Heart left ventricle (tissue), 16 donors: ENCODE results near the gene THSD4. TPM values are rescaled to one million over a fixed set of nuclear protein-coding genes. Genes with fewer than 3 reads are reported as not detected.

Experiments used
- ATAC-seq, 4 donors: fragments of 200-7000 bp; cut with Tn5 transposase; one replicate each; pipeline ENCODE4 v1.9.1; 2020 to 2022; ENCODE audit warnings: moderate library complexity in 4 of 4, mild to moderate bottlenecking in 3 of 4, moderate number of reproducible peaks in 1 of 4
- DNase-seq, 5 donors: peaks; one replicate each; pipeline ENCODE4 v3.0.0-alpha.2; 2020
- H3K27ac ChIP-seq, 12 donors: fragments of 200-600 bp; sonication (generic) in 4 of 12; one replicate each; pipeline versions ENCODE4 v1.5.0 to v1.8.0; 2016 to 2022; ENCODE audit warnings: mild to moderate bottlenecking in 2 of 12
- H3K27me3 ChIP-seq, 9 donors: fragments of 200-600 bp; sonication (generic) in 2 of 9; one replicate each; pipeline versions ENCODE4 v1.5.1 to v1.8.0; 2016 to 2022; ENCODE audit warnings: mild to moderate bottlenecking in 3 of 9
- H3K36me3 ChIP-seq, 9 donors: fragments of 200-600 bp; sonication (generic) in 2 of 9; one replicate each; pipeline versions ENCODE4 v1.5.0 to v1.8.0; 2018 to 2022; ENCODE audit warnings: mild to moderate bottlenecking in 2 of 9
- H3K4me1 ChIP-seq, 12 donors: fragments of 200-600 bp; sonication (generic) in 4 of 12; one replicate each; pipeline versions ENCODE4 v1.5.0 to v1.8.0; 2016 to 2022; ENCODE audit warnings: mild to moderate bottlenecking in 3 of 12
- H3K4me3 ChIP-seq, 12 donors: fragments of 200-600 bp; sonication (generic) in 4 of 12; one replicate each; pipeline versions ENCODE4 v1.5.0 to v1.8.0; 2017 to 2022; ENCODE audit warnings: mild to moderate bottlenecking in 9 of 12, moderate library complexity in 4 of 12
- H3K9me3 ChIP-seq, 12 donors: fragments of 200-600 bp; sonication (generic) in 4 of 12; one replicate each; pipeline versions ENCODE4 v1.5.0 to v1.8.0; 2016 to 2022; ENCODE audit warnings: mild to moderate bottlenecking in 1 of 12
- POLR2A ChIP-seq, 2 donors: fragments of 450-650 bp; IDR thresholded peaks; one replicate each; pipeline ENCODE4 v1.6.1; 2017; ENCODE audit warnings: antibody characterized with exemption in 2 of 2, mild to moderate bottlenecking in 2 of 2, moderate library complexity in 2 of 2
- WGBS, 4 donors: extraction: QIAGEN DNeasy Blood & Tissue Kit in 2 of 4; methylation state at CpG; one replicate each; pipeline versions ENCODE4 v1.1.5 to v1.1.7; 2013 to 2018; 5-methylcytosine and 5-hydroxymethylcytosine counted together
- intact Hi-C, 10 donors: fragments of 100-400 bp; cut with DNase I; formaldehyde crosslinking; loops; one replicate each; pipeline versions ENCODE4 v1.11.1 to v1.14.2; 2022
- polyA plus RNA-seq, 2 donors: library from polyadenylated mRNA; stranded (reverse); fragments of 200-250 nt; gene quantifications; one replicate each; pipeline ENCODE4 v1.2.3, GENCODE V29; 2013
- total RNA-seq, 9 donors: library from RNA; depleted of rRNA in 2 of 9; stranded (reverse); fragments of >200 nt in 2 of 9; fragmentation: NEBNext Ultra II Directional in 3 of 9; extraction: Animal tissue kit (Norgen Biotek cat#: 25700) in 3 of 9; gene quantifications; one replicate each; pipeline versions ENCODE4 v1.1.0 to v1.2.4, GENCODE V29; 2016 to 2023
- TF ChIP-seq, protein P1 (sequence below), 12 donors: fragments of 200-600 bp; sonication (generic) in 4 of 12; IDR thresholded peaks; one replicate each; pipeline versions ENCODE4 v1.5.0 to v1.8.0; 2018 to 2022; ENCODE audit warnings: antibody characterized with exemption in 12 of 12, mild to moderate bottlenecking in 5 of 12
- donor health status: ischemic (EF 13 %, LVEDD 7.1; RV severe dilation, severe dysfunction).
- donor health status: healthy with polysubstance abuse.
- donor health status: DM: no; HTN: yes; CAD: no.
- donor health status: DM: no; HTN: no; CAD: no.
- donor health status: ischemic (EF 25% LVEDD 6.9; RV normal size, moderate dysfunction).
- donor health status: ischemic (EF 25% LVEDD 5.7; RV mildly dilated, moderate dysfunction).
- donor health status: healthy.
- donor health status: DM: yes; HTN: yes; CAD: no.
- donor health status: ischemic (EF 35%, LVEDD 5.7; RV mildly dilated, moderate dysfunction).
- donor health status: nonischemic (EF 11% LVEDD 7.7; RV severe dilation, severe dysfunction).
- donor health status: DM: yes; HTN: yes; CAD: no.
- donor health status: PGD.
- donor health status: ischemic (EF 29% LVEDD 5.4; RV normal size, mild dysfunction).
- donor health status: nonischemic (EF 23%, LVEDD 6.1; RV moderate dilation, normal function).

THSD4 gene
- total and polyA plus RNA-seq, 11 donors, result 32.6 to 206 (median 93.2) TPM

DNA sequence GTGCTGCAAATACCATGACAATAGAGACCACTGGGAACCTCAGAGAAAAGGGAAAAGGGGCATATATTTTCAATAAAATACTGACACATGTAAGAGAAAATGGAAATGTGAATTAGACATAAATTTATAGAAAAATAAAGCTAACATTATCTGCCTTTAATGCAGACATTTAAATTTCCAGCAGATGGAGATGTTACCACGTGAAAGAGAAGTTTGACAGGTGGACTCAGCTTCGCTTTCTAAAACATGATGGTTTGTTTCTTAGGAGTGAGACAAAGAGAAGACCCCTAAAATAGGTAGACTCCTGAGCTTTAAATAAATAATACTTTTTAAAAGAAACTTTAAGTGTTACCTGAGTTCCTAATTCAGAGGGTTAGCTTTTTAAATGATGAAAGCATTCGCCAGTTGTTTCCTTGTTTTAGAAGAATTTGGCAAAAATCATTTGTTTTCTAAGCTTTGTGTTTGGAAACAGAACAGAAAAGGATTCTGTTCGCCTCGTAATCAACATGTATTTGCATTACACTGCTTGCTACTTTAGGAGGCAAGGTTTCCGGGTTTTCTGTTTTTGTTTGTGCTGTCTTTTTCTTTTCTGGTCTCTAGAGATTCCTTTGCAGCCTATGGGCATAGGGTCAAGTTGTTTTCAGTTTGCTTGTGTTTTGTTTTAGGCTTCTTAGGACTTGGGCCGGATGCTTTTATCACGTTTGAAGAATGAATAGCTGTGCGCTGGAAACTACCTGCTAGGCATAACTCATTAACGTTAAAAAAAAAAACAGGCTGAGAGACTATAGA, 271.4 kb downstream of the THSD4 start:
- Histone ChIP-seq H3K4me3 (no peak overlapping the region), H3K4me1 (peaks cover 0 to 51% (median 14%) of the 10 kb centered on the region in 12 donors), H3K27ac (peak overlapping the region in 3 of 12 donors; percentile 5 to 33 (median 9)), H3K27me3 (no peaks in the 10 kb centered on the region), H3K9me3 (no peaks in the 10 kb centered on the region), H3K36me3 (no peaks in the 10 kb centered on the region)
- no peak for TF ChIP-seq POLR2A (IDR thresholded peaks at IDR 0.05)
- TF ChIP-seq, protein P1, sequence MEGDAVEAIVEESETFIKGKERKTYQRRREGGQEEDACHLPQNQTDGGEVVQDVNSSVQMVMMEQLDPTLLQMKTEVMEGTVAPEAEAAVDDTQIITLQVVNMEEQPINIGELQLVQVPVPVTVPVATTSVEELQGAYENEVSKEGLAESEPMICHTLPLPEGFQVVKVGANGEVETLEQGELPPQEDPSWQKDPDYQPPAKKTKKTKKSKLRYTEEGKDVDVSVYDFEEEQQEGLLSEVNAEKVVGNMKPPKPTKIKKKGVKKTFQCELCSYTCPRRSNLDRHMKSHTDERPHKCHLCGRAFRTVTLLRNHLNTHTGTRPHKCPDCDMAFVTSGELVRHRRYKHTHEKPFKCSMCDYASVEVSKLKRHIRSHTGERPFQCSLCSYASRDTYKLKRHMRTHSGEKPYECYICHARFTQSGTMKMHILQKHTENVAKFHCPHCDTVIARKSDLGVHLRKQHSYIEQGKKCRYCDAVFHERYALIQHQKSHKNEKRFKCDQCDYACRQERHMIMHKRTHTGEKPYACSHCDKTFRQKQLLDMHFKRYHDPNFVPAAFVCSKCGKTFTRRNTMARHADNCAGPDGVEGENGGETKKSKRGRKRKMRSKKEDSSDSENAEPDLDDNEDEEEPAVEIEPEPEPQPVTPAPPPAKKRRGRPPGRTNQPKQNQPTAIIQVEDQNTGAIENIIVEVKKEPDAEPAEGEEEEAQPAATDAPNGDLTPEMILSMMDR (IDR thresholded peaks at IDR 0.05), result peak; percentile 5 to 66 (median 41)
- intact Hi-C loops, result loop anchor here in 8 of 10 donors (2.0 to 10.0 kb wide), 7 partner anchors 50 to 416 kb away; no protein-coding TSS in a partner anchor
- peak in 2 of 4 donors; percentile 44 to 53 for ATAC-seq
- DNase-seq, result no peak
- 42 to 61% (median 50%) methylated on average over 10 of the region's 10 CpGs for WGBS, 4 donors

DNA sequence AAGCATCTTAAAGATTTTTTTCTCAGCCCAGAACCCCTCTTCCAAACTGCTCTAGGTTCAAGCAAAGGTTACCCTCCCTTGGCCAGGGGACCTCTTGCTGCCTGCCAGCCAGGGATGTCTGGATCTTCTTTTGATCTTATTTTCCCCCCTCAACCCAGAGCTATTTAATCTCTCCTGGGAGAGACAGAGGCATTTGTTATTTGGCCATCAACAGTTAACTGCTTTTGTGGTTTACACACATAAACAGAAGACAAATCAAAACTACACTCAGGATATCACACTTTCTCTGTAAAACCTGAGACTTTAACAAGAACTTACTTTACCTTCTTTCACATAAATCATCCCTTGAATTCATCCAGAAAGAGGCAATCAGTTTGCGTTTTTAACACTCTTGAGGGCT, 272.5 kb downstream of the THSD4 start:
- Histone ChIP-seq H3K36me3 (no peaks in the 10 kb centered on the region), H3K27ac (peak overlapping the region in 2 of 12 donors; percentile 3 to 6), H3K9me3 (no peaks in the 10 kb centered on the region), H3K4me1 (peaks cover 0 to 56% (median 15%) of the 10 kb centered on the region in 12 donors), H3K4me3 (no peak overlapping the region), H3K27me3 (no peaks in the 10 kb centered on the region)
- ATAC-seq (no peak), DNase-seq (no peak)
- intact Hi-C loops, result loop anchor here in 8 of 10 donors (2.0 to 10.0 kb wide), 7 partner anchors 49 to 414 kb away; no protein-coding TSS in a partner anchor
- no peak for TF ChIP-seq POLR2A (IDR thresholded peaks at IDR 0.05)
- TF ChIP-seq, protein P1 (IDR thresholded peaks at IDR 0.05), result no peak
- WGBS, 4 donors, result 81 to 97% (median 90%) methylated on average over 1 of the region's 1 CpG

DNA sequence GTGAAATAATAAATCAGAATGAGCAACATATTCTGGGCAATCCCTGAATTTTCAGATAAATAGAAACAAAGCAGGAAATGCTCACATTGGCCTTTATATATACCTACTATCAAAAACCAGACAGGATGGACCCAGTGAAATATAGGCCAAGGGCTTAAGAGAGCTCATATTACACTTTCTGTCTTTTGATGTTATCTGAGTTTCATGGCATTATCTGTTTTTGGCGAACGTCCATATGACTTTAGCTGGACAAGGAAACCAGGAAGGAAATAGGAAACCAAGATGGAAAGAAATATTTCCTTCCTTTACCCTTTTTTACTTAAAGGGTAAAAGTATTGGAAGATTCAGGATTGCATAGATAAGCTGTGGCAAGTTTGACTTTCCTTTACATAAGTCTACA, 274.8 kb downstream of the THSD4 start:
- DNase-seq, result no peak
- 41 to 60% (median 46%) methylated on average over 2 of the region's 2 CpGs for WGBS, 4 donors
- Histone ChIP-seq H3K36me3 (no peaks in the 10 kb centered on the region), H3K9me3 (no peaks in the 10 kb centered on the region), H3K27ac (peak overlapping the region in 1 of 12 donors; percentile 2), H3K4me1 (peaks cover 0 to 49% (median 11%) of the 10 kb centered on the region in 12 donors), H3K4me3 (no peak overlapping the region), H3K27me3 (no peaks in the 10 kb centered on the region)
- intact Hi-C loops, result no loop called here
- no peak for TF ChIP-seq POLR2A (IDR thresholded peaks at IDR 0.05)
- TF ChIP-seq, protein P1 (IDR thresholded peaks at IDR 0.05), result no peak
- no peak for ATAC-seq

DNA sequence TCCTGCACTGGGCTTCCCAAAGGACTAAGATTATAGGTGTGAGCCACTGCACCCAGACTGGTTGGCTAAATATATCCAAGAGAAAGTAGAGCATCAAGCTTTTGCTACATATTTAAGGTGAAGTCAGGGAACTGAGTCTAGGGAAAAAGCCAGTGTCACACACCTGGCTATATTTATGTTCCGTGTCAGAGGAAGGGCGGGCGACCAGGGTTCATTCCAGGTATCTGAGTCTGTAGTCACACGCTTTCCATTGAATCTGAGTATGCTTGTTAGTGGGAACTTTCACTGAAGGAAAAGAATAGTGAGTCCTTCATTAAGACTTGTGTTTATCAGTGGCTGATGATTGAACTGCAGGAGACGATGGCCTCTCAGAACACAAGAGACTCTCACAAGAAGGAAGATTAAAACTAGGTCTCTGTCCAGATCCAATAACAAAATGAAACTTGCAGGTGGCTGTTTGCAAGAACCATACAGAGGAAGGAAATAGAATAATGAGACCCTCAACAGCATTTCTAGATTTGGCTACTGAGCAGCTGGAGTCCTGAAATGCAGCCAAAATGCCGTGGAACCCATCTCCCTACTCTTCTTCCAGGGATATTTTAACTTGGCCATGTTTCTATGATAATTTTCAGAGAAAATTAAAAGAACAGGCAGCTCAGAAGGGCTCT, 276.3 kb downstream of the THSD4 start:
- TF ChIP-seq POLR2A (IDR thresholded peaks at IDR 0.05), result no peak
- TF ChIP-seq, protein P1 (IDR thresholded peaks at IDR 0.05), result no peak
- intact Hi-C loops, result no loop called here
- Histone ChIP-seq H3K9me3 (no peaks in the 10 kb centered on the region), H3K27ac (peak overlapping the region in 3 of 12 donors; percentile 20 to 39 (median 33)), H3K36me3 (no peaks in the 10 kb centered on the region), H3K27me3 (no peaks in the 10 kb centered on the region), H3K4me3 (no peak overlapping the region), H3K4me1 (peaks cover 0 to 36% (median 5%) of the 10 kb centered on the region in 12 donors)
- peak in 3 of 4 donors; percentile 23 to 59 (median 30) for ATAC-seq
- no peak for DNase-seq
- 29 to 41% (median 36%) methylated on average over 6 of the region's 6 CpGs for WGBS, 4 donors
